ENCODE data around the gene PDE4B.

The PDE4B gene

GRCh38 chr1:66282343-66282852 is 489.7 kb downstream of the PDE4B start:
- TF ChIP-seq, protein P1, sequence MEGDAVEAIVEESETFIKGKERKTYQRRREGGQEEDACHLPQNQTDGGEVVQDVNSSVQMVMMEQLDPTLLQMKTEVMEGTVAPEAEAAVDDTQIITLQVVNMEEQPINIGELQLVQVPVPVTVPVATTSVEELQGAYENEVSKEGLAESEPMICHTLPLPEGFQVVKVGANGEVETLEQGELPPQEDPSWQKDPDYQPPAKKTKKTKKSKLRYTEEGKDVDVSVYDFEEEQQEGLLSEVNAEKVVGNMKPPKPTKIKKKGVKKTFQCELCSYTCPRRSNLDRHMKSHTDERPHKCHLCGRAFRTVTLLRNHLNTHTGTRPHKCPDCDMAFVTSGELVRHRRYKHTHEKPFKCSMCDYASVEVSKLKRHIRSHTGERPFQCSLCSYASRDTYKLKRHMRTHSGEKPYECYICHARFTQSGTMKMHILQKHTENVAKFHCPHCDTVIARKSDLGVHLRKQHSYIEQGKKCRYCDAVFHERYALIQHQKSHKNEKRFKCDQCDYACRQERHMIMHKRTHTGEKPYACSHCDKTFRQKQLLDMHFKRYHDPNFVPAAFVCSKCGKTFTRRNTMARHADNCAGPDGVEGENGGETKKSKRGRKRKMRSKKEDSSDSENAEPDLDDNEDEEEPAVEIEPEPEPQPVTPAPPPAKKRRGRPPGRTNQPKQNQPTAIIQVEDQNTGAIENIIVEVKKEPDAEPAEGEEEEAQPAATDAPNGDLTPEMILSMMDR (IDR thresholded peaks at IDR 0.05; ENCODE audit: extremely low read depth, missing control alignments) = no peak
- peak; percentile 67 for DNase-seq (ENCODE audit: low spot score)

DNA sequence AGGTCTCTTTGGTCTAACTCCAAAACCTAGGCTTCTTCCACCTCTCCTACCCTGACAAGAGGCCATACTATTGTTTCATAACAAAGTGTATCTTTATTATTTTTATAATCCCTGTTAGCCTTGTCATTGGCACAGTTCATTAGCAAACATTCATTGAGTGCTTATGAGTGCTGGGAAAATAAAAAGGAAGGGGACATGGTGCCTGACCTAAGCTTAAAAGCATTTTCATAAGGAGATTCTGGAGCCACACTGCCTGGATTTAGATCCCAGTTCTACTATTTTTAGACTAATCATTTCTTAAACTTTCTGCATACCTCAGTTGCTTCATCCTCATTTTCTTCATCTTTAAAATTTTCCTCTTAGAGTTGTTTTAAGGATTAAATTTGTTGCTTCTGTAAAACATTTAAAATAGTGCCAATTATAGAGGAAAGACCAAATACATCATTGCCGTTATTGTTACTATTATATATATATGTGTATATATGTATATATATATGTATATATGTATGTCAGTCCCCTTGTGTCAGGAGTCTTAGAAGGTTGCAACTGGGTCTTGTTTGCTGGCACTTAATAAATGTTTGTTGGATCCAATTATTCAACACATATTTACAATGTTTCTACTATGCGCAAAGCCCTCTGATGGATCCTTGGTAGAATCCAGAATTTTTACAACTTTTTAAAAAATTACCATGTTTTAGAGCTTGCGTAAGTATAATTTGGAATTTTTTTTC is 490.4 kb downstream of the PDE4B start:
- TF ChIP-seq, protein P1 (IDR thresholded peaks at IDR 0.05; ENCODE audit: extremely low read depth, missing control alignments) = no peak
- DNase-seq (ENCODE audit: low spot score) = no peak

DNA sequence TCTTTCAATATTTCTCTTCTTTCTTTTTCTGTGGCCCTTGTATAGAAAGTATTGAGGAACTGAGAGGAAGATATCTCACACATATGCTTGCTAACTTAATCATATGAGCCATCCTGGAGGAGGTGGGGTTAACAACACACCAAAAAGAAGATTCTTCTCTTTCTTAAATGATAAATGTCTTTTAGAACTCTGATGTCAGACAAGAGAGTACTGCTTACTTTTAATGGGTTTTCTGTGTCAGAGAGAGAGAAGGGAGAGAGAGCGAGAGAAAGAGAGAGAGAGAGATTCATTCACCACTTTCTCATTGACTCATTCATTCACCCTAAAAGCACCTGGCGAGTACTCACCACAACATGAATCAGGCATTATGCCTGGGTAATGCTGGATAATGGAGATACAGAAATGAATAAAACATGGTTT is 490.9 kb downstream of the PDE4B start:
- DNase-seq (ENCODE audit: low spot score) = peak; percentile 42

GRCh38 chr1:66284746-66285145 is 492.1 kb downstream of the PDE4B start:
- no peak for DNase-seq (ENCODE audit: low spot score)
- TF ChIP-seq, protein P1 (IDR thresholded peaks at IDR 0.05; ENCODE audit: extremely low read depth, missing control alignments) = no peak

More for the DNA sequence above, 490.9 kb downstream of the PDE4B start:
- TF ChIP-seq, protein P1 (IDR thresholded peaks at IDR 0.05; ENCODE audit: extremely low read depth, missing control alignments) = no peak

- DNase-seq (ENCODE audit: low spot score) = no peak
- TF ChIP-seq, protein P1 (IDR thresholded peaks at IDR 0.05; ENCODE audit: extremely low read depth, missing control alignments) = no peak
These were observed 493.0 kb downstream of the PDE4B start for GRCh38 chr1:66285618-66286270.

DNA sequence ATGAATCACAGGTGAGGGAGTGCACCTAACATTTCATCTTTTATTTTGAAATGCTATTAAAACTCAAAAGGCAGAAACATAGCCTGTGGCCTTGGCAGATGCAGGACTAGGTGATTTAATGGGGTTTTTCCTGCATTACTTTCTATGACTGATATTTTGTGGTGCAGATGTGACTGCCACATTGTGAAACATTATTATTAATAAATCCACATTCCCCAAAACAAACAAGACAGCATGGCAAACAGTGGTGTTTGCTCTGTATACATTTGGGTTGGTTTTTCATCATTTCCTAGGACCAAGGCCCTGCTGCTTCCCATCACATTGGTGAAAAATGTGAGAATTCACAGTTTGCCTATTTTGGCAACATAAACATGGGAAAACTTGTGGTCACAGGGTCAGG is 493.6 kb downstream of the PDE4B start:
- TF ChIP-seq, protein P1 (IDR thresholded peaks at IDR 0.05; ENCODE audit: extremely low read depth, missing control alignments) = no peak
- no peak for DNase-seq (ENCODE audit: low spot score)

- no peak for DNase-seq (ENCODE audit: low spot score)
- TF ChIP-seq, protein P1 (IDR thresholded peaks at IDR 0.05; ENCODE audit: extremely low read depth, missing control alignments) = no peak
These were observed 495.4 kb downstream of the PDE4B start for GRCh38 chr1:66288048-66288447.

Data from GM20000 (cell line).